Stromal cell of bone marrow (primary cell): ENCODE measurements around the gene CPA1.

Experiments
- DNase-seq: peaks from one replicate; pipeline ENCODE4 v3.0.0-alpha.2; 2012; ENCODE audit warnings: low read depth

CPA1 gene

DNA sequence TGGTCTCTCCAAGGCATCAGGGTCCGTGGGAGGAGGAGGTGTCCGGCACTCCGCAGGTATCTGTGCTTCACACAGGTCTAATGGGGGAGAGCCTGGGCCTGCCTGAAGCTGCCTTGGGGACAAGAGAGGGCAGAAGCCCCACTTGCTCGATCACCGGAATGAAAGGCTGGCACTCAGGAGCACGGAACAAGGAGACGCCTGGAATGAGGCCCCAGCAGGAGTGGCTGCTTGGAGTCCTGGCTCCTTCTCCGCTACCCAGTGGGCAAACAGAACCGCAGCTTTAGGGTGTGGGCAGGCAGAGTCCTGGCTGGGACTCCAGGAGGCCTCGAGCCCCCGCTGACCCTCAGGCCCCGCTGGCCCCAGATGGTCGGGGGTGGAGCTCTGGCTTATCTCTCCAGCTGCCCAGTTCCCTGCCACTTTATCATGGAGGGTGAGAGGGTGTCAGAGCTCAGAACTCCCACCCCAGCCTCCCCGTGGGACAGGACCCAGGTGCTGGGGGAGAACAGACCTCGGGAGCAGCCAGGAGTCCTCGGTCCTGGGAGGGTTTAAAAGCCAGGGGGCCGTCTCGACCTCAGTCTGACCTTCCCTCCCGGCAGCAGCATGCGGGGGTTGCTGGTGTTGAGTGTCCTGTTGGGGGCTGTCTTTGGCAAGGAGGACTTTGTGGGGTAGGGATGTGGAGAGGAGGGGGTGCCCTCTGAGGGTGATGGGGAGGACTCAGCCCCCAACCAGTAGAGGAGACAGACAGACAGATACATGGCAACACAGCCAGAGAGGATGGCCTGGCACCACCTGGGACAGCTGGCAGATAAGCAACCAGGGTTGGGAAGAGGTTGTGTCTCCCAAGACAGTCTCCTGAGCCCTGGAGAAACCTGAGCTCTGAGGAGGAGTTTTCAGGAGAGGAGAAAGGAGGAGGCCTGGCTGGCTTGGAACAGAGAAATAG, at the start of gene CPA1:
CPA1 (plus strand) TSS at position 574 of the 940 bp plus-strand sequence; CDS start at position 601, 27 bp downstream.
- no peak for DNase-seq

DNA sequence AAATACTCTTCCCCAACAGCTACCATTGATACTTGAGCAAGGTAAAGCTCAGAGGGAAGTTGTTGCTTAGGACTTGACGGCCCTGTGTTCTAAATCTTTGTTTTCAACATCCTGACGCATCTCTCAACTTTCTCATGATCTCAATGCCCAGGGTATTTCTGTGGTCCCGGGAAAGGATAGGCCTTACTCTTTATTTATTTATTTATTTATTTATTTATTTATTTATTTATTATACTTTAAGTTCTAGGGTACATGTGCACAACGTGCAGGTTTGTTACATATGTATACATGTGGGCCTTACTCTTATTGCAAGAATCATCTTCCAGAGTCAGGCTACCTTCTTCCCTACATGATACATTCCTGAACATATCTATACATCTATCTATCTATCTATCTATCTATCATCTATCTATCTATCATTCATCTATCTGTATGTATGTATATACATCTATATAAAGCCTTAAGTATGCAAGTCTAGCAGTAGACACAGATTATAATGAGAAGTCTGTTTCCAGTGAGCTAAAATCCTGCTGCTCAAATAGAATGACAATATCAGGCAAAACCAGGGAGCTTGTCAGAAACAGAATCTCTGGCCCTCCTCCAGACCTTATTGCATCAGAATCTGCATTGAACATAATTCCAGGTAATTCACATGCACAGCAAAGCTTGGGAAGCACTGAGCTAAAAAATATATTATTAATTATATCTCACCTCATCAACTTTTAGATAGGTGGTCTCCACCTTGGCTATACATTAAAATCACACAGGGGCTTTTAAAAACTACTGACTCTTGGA, 47.8 kb upstream of the CPA1 start:
- DNase-seq, result no peak

DNA sequence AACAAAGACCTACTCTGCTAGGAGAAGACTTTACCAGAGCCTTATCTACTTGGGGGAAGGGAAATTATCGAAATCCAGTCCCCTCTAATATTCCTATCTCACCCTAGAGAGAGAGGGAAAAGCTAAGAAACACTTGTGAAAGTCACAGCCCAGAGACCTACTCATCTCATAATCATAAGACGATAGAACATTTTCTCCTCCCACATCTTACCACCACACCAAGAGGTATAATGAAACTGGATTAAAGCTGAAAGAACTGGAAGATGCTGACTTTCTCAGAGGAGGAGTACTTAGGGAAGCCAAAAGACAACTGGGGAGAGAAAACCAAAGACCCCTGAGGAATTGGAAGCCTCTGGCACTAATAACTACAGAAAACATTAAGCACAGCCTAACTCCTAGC, 46.5 kb upstream of the CPA1 start:
- no peak for DNase-seq

DNA sequence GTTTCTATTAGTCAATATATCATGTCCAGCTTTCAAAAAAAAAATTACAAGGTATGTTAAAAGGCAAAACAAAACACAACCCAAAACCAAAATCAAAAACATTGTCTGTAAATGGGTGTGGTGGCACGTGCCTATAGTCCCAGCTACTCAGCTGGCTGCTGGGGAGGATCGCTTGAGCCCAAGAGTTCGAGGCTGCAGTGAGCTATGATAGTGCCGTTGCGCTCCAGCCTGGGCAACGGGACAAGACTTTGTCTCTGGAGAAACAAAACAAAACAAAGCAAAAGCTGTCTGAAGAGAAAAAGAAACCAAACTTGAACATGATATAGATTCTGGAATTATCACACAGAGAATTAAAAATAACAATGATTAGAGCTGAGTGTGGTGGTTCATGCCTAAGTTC, 46.0 kb upstream of the CPA1 start:
- DNase-seq, result peak; percentile 47

DNA sequence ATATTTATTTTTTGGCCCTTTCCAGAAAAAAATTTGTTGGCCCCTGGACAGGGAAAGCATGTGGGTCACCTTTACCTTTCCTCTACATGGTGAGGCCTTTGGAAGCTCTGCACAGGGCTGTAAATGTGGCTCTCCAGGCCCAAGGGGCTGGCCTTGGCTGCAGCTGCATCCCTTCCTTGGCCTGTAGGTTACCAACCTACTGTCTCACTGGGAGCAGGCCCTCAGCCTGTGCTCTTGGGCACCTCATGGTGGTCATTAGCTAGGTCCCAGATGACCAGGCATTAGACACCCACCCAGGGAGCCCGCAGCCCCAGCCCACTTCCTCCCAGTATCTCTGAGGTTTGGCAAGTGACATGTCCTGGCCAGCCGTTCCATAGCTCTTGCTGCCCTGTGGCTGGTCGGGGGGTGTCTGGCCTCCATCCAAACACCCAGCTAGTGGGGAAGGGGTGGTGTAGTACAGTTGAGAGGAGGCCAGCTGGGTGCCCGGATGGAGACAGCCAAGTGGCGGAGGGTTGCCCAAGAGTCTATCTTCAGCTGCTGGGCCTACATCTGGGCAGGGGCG, 42.8 kb upstream of the CPA1 start:
- no peak for DNase-seq

DNA sequence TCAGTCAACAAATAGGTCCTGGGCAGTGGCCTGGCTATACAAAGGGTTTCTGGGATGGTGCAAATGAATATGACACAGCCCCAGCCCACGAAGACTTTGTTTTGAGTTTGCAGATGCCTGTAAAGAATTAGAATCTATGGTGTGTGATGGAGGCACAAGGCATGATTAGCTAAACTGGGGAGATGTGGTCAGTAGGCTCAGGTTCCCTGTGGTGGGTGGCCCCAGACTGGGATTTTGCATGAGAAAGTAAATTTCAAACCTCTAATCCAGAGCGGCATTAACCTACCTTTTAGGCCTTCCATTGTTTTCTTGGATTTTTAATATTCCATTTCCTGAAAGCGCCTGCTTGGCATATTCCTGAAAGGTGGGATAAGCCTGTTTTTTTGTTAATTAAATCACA, 42.1 kb upstream of the CPA1 start:
- no peak for DNase-seq

DNA sequence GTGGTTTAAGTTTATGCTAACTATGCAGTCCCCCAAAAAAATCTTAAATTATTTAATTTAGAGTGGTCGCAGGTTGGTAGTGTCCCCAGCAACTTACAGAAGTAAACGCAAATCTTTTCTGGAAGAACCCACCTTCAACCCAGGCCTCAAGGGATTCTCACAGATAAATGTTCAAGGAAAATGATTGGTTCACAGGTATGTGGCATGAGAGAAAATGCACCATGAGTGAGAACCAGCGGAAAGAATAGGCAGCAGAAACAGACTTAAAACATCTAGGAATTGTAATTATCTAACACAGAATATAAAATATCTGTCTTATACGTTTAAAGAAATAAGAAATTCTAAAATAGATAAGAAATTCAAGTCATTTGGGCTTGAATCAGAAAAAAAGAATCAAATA, 38.4 kb upstream of the CPA1 start:
- no peak for DNase-seq

DNA sequence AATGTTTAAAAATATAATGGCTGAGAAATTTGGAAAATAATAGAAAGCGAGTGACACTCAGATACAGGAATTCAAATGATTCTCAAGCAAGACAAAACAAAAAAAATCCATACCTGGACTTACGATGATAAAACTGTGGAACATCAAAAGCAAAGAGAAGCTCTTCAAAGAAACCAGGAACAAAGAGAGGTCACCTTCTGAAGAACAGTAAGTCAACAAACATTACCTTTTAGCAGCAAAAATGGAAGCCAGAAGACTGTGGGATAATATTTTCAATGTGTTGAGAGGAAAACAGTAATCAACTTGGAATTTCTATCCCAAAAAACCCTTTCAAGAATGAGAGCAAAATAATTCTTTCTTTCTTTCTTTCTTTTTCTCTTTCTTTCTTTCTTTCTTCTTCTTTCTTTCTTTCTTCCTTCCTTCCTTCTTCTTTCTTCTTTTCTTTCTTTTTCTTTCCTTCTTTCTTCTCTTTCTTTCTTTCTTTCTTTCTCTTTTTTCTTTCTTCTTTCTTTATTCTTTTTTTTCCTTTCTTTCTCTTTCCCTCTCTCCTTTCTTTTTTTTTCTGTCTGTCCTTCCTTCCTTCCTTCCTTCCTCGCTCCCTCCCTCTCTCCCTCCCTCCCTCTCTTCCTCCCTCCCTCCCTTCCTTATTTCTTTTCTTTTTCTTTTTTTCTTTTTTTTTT, 37.5 kb upstream of the CPA1 start:
- no peak for DNase-seq

DNA sequence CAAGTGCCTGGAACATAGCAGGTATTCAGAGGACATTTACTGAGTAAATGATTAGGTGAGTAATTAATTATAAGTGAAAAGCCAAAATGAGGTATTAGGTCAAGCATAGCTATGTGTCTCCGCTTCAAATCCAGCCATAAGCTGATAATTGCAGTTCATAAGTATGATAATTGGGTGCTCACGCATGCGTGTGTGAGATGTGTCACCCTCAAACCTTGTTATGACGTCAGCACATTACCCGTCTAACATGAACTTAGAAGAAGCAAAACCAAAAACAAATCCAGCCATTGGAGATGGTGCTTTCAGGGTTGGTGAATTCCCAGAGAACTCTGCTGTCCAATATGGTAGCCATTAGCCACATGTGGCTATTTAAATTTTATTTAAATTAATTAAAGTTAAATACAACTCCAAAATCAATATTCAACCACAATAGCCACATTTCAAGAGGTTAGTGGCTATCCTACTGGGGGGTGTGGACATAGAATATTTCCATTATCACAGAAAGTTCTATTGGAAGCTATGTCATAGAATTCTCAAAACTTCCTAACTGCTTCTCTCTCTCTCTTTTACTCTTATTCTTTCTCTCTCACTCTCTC, 35.9 kb upstream of the CPA1 start, which contains the start of gene CPA5:
CPA5 (plus strand) TSS at position 546 of the 596 bp plus-strand sequence. CDS start 1,670 bp downstream, outside the sequence.
- no peak for DNase-seq

DNA sequence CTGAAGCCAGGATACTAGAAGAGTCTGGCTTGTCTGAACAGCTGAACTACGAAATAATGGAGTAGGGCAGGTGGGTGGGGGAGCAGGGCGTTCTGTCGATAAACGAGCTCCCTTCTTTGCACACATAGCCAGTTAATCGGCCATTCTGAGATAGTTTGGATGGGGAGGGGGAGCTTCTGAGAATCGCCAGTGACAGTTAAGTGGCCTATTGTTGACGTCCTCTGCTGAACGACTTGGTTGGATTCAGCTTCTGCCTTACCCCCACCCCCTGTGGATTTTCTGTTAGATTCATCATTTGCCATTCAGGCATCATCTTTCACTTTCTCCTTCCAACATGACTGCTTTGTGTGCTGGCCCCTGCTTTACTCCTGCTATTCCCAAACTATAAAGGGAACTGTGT, 35.2 kb upstream of the CPA1 start:
- DNase-seq, result no peak

DNA sequence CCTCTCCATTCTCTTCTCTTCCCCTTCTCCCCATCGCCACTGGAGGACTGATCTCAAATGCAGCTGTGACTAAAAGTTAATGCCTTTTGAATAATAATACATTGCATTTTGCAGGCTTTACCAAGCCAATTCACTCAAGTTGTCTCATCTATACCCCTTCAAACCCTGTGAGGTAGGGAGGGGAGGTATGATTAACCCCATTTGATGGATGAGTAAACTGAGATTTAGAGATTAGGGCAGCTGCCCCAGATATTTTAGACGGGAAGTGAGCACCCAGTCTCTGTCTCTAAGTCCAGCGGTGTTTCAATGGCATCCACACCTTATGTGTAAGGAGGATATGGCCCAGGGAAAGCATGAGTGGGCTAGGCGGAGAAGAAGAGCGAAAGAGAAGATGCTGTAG, 34.6 kb upstream of the CPA1 start:
- no peak for DNase-seq

DNA sequence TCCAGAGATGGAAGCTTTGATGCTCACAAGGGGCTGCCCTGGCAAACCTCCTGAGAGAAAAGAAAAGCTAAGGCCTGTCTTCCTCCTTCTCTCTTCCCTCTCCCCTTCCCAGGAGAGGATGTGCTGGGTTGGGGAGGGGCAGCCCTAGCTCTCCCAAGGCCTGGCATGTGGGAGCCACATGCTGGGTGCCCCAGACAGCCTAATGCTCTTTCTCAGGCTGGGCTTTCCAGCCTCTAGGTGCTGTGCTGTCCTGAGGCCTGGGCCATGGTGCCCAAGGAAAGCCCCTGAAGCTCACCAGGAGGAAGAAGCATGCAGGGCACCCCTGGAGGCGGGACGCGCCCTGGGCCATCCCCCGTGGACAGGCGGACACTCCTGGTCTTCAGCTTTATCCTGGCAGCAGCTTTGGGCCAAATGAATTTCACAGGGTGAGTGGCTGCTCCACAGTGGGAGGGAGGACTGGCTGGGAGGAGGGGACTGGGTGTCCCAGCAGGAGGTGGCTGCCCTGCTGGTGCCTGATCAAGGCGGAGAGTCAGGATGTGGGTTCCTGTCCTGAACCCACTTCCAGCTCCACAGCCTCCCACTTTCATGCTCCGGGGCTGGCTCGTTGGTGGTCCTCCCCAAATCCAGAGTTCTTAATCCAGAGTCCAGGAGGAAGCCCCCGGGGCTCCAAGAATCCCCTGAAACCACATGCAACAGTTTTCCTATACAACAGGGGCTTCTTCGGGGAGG, 34.0 kb upstream of the CPA1 start:
- DNase-seq, result no peak

DNA sequence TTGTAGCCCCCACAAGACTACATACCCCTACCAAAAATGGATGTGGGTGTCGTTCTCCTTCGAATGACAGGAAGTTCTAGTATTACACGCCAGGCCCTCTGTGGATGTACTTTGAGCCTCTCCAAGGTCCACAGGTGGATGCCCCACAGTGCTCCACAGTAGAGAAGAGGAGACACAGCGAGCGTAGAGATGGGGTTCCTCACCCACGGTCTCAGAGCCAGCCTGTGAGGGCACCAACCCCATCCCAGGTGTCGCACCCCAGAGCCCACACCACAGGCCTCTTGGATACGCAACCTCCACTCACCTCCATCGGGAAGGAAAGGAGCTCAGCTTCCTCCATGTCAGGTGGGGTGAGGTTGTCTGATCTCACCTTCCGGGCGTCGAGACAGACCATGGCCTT, 33.4 kb upstream of the CPA1 start:
- DNase-seq, result no peak

DNA sequence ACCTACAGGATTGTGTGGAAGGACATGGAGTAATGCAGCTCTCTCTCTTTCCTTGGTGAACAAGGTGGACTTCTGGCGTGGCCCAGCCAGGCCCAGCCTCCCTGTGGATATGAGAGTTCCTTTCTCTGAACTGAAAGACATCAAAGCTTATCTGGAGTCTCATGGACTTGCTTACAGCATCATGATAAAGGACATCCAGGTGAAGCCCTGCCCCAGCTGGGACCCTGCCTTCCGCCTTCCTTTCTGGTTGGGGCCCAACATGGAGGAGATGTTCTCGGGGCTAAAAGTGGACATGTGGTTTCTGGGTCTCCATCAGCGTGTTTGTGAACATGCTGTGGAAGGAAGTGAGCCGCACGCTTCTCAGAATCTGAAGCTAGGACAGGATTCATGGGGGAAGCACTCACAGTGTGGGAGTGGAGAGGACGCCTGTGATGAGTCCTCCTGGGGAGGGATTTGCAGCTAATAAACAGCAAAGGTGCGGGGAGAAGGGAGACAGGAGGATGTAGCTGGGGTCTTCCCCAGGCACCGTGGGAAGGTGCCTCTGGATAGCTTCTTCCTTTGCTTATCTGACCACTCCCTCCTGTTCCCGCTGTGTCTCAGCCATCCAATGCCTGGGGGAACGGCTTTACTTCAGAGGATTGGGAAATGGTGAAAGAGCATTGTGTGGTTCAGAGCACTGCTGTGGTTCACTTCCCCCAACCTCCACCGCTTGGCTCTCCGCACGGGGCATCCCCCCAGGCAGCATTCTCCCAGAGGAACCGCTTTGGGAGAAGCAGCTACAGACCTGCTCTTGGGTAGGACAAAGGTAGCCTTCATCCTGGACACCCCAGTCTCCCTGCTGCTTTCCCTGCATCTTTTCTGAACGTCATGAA, 30.1 kb upstream of the CPA1 start:
- no peak for DNase-seq

DNA sequence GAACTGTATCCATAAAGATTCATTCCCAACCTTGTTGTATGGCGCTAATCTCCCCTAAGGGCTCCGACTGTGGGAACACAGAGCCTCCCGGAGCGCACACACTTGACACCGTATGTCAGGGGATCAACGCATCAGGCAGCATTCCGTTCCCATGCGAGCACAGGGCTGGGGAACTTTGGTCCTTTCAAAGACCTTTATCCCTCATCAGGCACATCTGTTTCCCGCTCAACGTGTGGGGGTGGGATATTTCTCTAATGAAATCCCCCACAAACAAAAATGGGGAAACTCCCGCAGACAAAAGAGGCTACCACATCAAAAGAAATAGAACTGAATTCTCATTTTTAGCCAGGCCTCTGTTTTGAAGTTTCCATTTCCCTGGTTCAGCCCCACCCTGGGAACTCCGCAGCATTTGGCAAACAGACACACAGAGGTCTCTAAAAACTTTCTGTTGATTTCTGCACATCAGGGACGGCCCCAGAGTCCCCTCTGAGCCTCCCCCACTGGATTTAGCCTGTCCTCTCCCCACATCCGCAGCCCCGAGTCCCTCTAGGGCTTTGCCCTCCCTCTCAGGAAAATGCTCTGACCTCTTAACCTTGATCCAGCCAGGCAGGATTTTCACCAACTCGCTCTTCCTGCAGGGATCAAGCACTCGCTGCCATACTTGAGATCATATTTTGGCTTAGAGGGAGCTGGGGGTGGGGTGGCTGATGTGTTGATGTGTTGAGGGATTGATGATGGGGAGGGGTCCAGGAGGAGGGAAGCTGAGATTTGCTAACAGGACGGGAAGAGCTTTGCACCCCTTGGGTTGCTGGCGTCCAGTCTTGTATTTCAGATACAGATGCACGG, 29.1 kb upstream of the CPA1 start:
- no peak for DNase-seq

DNA sequence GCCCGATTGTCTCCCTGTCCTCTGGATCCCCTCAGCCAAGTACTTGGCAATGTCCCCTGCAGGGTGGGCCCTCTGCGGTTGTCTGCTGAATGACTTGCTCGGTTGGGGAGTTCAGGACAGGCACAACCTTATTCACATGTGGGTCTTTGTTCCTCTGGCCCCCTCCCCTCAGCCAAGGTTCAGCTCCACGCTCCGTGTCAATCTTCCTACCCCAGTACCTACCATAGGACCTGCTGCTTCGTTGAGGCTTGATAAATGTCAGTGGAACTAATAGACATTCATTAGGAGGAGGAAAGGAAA, 28.6 kb upstream of the CPA1 start:
- DNase-seq, result no peak

DNA sequence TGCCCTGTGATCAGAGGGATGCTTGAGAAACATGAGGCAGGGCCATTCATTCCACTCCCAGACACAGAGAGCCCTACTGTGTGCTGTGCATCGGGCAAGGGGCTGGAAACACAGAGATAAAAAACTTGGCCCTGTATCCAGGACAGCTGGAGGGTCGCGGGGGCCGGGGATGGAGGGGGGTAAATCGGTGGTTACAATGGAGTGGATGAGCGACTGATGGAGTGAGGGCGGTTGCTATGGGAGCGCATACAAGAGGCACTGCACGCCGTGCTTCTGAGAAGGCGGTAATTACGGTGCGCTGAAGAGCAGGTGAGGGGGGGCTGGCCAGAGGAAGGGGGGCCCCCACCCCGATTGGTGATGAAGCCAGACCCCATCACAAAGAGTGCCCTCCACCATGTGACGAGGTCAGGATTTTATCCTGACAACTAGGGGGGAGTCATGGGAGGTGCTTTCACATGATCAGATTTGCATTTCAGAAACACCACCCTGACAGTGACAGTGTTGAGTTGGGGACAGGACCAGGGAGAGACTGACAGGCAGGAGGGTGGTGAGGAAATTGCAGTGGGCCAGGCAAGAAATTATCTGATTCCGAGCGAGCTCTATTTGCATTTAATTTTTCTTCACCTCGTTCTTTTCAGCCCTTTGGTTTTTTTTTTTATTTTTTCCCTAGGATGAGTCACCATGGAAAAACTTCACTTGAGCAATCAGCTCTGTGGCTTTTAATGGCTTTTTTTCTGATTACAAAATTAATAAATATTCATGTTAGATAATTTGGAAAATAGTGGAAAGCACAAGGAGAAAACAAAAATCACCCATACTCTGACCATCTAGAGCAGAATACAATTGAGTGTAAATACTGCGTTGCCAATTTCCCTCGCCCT, 27.9 kb upstream of the CPA1 start:
- DNase-seq, result peak; percentile 54

DNA sequence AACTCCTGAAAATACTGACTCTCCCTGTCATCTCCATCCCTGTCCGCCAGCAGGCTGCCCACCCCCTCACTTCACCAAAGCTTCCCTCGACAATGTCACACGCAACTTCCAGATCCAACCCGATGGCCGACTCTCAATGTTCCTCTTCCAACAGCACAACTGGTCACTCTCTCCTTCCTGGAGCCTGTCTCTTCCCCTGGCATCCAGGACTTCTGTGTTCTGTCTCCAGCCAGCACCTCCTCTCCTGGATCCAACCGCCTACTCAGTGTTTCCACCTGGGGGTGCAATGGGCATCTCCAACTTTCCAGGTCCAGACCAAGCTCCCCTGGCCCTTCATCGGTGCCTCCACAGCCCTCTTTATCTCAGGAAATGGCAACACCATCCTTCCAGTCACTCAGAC, 27.1 kb upstream of the CPA1 start:
- no peak for DNase-seq
